Uterus (tissue), 2 donors: Measurements from ENCODE around the gene PAK1.

Source experiments
- POLR2A ChIP-seq, 2 donors: fragments of 450-650 bp; IDR thresholded peaks; one replicate each; pipeline ENCODE4 v1.6.1; 2016; ENCODE audit warnings: antibody characterized with exemption in 2 of 2, mild to moderate bottlenecking in 1 of 2, moderate library complexity in 1 of 2
- TF ChIP-seq, protein P1 (sequence below), 4 experiments: fragments of 200-600 bp in 2 of 4; fragments of 450-650 bp in 2 of 4; sonication (generic) in 2 of 4; IDR thresholded peaks; one replicate each; pipeline ENCODE4 v1.5.1; 2016 to 2019; ENCODE audit warnings: antibody characterized with exemption in 4 of 4, mild to moderate bottlenecking in 2 of 4, moderate library complexity in 1 of 4

DNA sequence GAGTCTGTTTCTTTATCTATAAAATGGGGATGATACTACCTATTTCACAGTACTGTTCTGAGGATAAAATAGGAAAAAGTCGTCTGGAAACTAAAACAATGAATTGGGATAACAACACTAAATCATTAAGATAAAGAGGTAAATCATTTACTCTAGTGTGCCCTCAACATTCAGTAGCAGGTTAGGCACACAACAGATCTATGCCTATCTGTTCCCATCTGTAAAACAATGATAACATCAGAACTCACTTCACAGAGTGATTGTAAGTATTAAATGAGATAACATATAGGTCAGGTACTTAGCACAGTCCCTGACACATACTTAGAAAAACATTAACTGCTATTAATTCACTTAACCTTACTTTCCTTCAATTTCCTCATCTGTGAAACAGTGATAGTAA is 36.9 kb downstream of the PAK1 start:
- no peak for TF ChIP-seq POLR2A (IDR thresholded peaks at IDR 0.05)
- TF ChIP-seq, protein P1, sequence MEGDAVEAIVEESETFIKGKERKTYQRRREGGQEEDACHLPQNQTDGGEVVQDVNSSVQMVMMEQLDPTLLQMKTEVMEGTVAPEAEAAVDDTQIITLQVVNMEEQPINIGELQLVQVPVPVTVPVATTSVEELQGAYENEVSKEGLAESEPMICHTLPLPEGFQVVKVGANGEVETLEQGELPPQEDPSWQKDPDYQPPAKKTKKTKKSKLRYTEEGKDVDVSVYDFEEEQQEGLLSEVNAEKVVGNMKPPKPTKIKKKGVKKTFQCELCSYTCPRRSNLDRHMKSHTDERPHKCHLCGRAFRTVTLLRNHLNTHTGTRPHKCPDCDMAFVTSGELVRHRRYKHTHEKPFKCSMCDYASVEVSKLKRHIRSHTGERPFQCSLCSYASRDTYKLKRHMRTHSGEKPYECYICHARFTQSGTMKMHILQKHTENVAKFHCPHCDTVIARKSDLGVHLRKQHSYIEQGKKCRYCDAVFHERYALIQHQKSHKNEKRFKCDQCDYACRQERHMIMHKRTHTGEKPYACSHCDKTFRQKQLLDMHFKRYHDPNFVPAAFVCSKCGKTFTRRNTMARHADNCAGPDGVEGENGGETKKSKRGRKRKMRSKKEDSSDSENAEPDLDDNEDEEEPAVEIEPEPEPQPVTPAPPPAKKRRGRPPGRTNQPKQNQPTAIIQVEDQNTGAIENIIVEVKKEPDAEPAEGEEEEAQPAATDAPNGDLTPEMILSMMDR (IDR thresholded peaks at IDR 0.05) = no peak
